GM21529 (cell line): ENCODE measurements around the gene TMPRSS9.

Experiments
- ATAC-seq: cut with Tn5 transposase; IDR thresholded peaks from one replicate; pipeline ENCODE4 v1.9.1; 2021; ENCODE audit not compliant: unreplicated experiment

The TMPRSS9 gene

GRCh38 chr19:2359992-2360685, at the start of gene TMPRSS9:
Gene TMPRSS9, plus strand, starts transcription at chr19:2360265. Its CDS starts 29,521 bp downstream, at chr19:2389786.
- ATAC-seq: no peak

DNA sequence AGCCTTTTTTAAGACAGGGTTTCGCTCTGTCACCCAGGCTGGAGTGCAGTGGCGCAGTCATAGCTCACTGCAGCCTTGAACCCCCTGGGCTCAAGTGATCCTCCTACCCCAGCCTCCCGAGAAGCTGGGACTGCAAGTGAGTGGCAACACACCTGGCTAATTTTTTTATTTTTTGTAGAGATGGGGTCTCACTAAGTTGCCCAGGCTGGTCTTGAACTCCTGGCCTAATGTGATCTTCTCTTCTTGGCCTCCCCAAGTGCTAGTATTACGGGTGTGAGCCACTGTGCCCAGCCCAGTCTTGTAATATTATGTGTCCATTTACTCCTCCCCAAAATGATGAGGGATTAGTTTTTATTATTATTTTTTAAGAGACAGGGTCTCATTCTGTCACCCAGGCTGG, 49.0 kb upstream of the TMPRSS9 start:
- no peak for ATAC-seq

DNA sequence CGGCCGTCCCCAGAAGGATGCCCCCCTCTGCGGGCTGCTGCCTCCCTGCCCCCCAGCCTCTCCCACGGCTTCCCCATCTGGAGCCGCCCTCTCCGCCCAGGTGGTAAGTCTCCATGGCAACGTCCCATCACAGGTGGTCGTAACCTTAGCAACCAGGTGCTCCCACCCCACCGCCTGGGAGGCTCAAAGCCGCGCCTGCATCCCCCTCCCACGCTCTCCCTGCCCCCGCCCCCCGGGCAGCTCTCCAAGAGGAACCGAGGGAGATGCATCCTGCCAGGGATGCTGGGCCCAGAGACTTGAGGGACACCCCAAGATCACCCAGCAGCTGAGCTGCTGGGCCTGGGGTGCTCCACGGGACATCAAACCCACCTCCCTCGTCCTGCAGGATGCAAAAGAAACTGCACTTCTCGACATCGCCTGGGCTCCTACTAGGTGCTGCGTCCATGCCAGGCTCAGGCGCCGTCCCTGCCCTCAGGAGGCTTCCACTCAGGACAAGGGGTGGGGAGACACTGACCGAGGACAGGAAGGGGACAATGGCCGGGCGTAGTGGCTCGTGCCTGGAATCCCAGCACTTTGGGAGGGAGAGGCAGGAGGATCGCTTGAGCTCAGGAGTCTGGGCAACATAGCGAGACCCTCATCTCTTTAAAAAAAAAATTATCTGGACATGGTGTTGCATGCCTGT, 47.1 kb upstream of the TMPRSS9 start:
- no peak for ATAC-seq

DNA sequence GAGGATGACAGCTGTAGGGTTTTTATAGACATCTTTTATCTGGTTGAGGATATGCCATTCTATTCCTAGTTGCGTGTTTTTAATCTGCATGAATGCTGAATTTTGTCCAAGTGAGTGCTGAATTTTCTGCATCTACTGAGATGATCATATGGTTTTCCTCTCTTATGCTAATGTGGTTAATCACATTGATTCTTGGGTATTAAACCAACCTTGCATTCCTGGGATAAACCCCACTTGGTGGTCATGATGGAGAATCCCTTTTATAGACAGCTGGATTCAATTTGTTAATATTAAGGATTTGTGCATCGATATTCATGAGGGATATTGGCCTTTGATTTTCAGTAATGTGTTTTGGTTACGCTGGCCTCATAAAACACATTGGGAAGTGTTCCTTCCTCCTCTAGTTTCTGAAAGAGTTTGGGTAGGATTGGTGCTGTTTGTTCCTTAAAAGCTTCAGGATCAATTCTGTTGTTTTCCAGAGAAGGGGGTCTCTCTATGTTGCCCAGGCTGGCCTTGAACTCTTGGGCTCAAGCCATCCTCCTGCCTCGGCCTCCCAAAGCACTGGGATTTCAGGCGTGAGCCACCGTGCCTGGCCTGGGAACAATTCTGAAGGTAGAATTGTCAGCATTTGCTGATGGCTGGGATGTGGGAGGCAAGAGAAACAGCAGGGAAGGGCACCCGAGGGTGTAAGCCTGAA, 44.8 kb upstream of the TMPRSS9 start:
- ATAC-seq: no peak

DNA sequence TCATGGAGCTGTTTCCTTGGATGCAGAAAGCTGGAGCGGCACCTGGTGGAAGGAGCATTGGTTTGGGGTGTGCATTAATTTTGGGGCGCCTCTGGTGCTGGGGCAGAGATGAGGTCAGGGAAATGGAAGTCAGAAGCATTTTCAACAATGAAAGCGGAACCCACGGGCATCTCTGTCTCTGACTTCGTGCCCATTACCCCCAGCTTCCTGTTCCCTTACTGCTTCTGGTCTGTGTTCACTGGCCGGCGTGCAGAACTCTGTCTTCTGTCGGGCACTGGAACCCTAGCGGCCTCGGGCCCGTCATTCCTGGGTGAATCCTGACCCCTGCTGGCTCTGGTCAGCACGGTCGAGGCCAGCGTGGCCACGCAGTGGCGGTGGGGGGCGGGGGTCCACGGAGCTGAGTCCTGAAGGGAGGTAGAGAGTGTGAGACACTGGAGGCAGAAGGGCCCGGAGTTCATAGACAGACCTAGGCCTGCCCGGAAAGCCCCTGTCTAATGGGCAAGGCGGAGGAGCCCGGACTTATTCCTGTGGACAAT, 44.2 kb upstream of the TMPRSS9 start:
- ATAC-seq: no peak

DNA sequence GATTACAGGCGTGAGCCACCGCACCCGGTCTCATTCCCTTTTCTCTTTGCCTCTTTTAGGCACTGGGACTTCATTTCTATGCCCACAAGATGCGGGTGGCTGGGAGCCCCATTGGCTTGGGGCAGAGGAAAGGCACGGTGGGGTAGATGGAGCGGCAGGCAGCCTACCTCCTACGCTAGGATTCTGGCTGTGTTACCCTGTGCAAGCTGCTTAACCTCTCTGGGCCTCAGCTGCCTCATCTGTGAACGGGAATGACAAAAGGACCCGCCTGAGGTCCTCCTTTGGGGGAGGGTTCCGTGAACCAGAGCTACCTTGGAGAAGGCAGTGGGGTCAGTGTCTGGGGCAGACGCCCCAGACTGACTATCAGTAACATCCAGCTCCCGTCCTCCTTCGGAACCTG, 42.8 kb upstream of the TMPRSS9 start:
- ATAC-seq: no peak

GRCh38 chr19:2317756-2318155, 42.3 kb upstream of the TMPRSS9 start:
- no peak for ATAC-seq

GRCh38 chr19:2318923-2319322, 41.1 kb upstream of the TMPRSS9 start:
- ATAC-seq: no peak

DNA sequence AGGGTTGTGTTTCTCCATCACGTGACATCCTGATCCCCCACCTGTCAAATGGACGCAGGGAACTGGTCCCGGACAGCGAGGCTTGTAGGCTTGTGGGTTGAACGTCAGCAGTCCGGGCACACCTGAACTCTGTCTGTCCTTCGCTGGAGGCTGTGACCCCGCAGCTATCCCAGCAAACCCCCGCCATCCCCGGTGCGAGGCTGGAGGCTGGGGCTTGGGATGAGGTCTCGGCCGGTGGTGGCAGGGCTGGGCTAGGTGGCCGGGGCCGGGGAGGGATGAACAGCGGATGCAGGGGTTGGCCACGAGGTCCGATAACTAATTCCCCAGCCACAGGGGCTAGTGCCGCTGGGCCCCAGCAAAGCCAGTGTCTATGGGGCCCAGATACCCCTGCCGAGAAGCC, 40.5 kb upstream of the TMPRSS9 start:
- ATAC-seq: no peak

DNA sequence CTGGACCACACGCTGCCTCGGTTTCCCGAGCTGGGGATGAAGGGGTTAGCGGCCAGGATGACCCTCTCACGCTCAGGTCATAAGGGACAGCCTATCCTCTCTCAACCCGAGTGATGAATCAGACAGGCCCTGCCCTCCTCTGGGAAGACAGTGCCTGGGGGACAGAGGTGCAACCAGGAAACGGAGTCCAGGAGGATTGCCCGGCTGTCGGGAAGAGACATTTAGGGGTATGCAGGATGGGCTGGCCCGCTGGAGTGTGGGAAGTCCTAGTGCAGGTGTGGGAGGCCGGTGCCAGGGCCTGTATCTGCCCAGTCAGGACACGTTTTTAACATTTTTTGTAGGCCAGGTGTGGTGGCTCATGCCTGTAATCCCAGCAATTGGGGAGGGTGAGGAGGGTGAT, 40.0 kb upstream of the TMPRSS9 start:
- no peak for ATAC-seq

- no peak for ATAC-seq
Observed at GRCh38 chr19:2320939-2321338, 39.1 kb upstream of the TMPRSS9 start.

GRCh38 chr19:2321565-2322283, 38.3 kb upstream of the TMPRSS9 start:
- ATAC-seq: no peak

DNA sequence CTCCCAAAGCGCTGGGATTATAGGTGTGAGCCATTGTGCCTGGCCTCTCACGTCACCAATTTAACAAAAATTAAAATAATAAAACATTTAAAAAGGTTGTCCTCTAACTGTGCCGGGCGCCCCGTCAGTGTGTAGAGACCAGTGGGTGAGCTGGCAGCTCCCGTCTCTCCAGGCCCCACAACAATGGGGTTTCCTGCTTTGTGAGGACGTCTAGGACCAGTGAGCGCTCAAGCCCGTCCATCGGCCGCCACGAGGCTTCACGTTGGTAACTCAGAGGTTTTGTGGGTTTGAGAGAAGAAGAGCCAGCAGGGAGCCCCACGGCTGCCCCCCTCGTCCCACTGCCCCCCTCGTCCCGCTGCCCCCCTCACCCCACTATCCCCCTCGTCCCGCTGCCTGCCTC, 36.4 kb upstream of the TMPRSS9 start:
- ATAC-seq: no peak

DNA sequence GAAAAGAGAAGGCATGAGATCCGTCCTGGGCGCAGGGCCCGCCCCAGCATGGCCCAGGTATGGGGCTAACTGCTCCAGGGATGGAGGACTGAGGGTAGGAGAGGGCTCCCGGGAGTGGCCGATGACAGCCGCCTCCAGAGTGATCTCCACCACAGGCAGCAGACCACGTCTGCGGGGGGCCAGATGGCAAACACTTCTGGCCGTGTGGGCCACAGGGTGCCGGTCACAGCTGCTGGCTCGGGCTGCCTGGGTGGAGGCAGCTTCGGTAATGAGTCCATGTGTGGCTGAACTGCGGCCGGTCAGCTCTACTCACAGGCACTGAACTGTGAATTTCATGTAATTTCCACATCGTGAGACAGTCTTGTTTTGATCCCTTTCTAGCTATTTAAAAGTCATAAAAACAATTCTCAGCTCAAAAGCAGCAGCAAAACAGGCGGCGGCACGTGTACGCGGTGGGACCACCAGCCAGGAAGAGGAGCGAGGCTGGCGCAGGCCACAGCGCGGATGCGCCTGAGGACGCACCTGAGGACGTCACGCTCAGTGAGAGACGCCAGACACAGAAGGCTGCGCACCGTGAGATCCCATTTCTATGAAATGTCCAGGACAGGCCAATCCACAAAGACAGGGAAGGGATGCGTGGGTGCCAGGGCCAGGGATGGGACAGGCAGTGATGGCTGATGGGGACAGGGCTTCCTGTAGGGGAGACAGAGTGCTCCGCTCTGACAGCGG, 35.7 kb upstream of the TMPRSS9 start:
- ATAC-seq: no peak

- ATAC-seq: no peak
Observed at GRCh38 chr19:2325281-2326046, 34.6 kb upstream of the TMPRSS9 start.

DNA sequence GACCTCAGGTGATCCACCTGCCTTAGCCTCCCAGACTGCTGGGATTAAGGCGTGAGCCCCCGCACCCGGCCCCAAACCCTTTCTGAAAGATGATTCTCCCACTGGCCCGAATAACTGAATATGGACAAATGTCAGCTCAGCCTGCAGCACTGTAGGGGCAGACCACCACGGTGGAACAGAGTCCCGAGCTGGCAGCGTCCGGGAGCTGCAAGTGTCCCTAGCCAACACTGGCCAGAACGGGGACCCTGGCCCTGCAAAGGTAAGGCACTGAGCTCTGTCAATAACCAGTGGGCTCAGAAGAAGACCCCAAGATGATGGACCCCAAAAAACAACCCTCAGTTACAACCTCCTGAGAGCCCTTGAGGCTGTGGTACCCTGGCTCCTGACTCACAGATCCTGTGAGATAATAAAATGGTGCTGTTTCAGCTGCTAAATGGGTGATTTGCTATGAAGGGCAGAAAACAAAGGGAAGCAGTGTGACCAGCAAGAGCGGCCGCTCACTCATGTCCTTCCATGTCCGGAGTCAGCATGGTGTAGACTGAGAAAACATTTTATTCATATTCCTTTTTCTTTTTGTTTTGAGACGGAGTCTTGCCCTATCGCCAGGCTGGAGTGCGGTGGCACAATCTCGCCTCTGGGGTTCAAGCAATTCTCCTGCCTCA, 33.2 kb upstream of the TMPRSS9 start:
- no peak for ATAC-seq

GRCh38 chr19:2327773-2328400, 32.2 kb upstream of the TMPRSS9 start:
- no peak for ATAC-seq

GRCh38 chr19:2328401-2329148, 31.5 kb upstream of the TMPRSS9 start, which contains the start of the genes LSM7 and SPPL2B:
Gene LSM7, minus strand, starts transcription at chr19:2328586. Its CDS starts 20 bp downstream, at chr19:2328566.
Gene SPPL2B, plus strand, starts transcription at chr19:2328684. Its CDS starts 26 bp downstream, at chr19:2328710.
- peak; percentile 41 for ATAC-seq
